Upper lobe of left lung (tissue), 4 donors: Measurements from ENCODE around the gene FGF12.

Experiments
- EP300 ChIP-seq, 4 donors: sonication (generic); formaldehyde crosslinking; IDR thresholded peaks; one replicate each; pipeline ENCODE4 v1.5.1; 2017; ENCODE audit warnings: antibody characterized with exemption in 4 of 4, control low read depth in 2 of 4
- POLR2AphosphoS5 ChIP-seq, 2 donors: sonication (generic); formaldehyde crosslinking; IDR thresholded peaks; one replicate each; pipeline ENCODE4 v1.5.1; 2017; ENCODE audit warnings: antibody characterized with exemption in 2 of 2

- TF ChIP-seq EP300 (IDR thresholded peaks at IDR 0.05) (no peak), POLR2AphosphoS5 (IDR thresholded peaks at IDR 0.05) (no peak)
These were observed 43.2 kb downstream of the FGF12 start for GRCh38 chr3:192684151-192684550.
